Measurements from ENCODE around the gene LRP5.

- TF ChIP-seq CTCF (IDR thresholded peaks at IDR 0.05; ENCODE audit: low read depth, low read length), result no peak
- no peak for TF ChIP-seq POLR2A (IDR thresholded peaks at IDR 0.05; ENCODE audit: extremely low read depth, insufficient read length)
- TF ChIP-seq MAX (IDR thresholded peaks at IDR 0.05; ENCODE audit: low read depth, low read length), result no peak
- TF ChIP-seq MYC (IDR thresholded peaks at IDR 0.05; ENCODE audit: low read depth, low read length), result no peak
Observed at GRCh38 chr11:68350759-68351449, 38.5 kb downstream of the LRP5 start.
